Thyroid gland (tissue), 4 donors: ENCODE data around the gene DENND1C.

ENCODE experiments used
- POLR2A ChIP-seq, 2 donors: fragments of 450-650 bp; IDR thresholded peaks; one replicate each; pipeline ENCODE4 v1.6.1; 2017; ENCODE audit warnings: antibody characterized with exemption in 2 of 2, mild to moderate bottlenecking in 2 of 2, moderate library complexity in 1 of 2
- TF ChIP-seq, protein P1 (sequence below), 6 experiments: fragments of 200-600 bp in 3 of 6; fragments of 450-650 bp in 3 of 6; sonication (generic) in 3 of 6; IDR thresholded peaks; one replicate each; pipeline ENCODE4 v1.5.1; 2016 to 2019; ENCODE audit warnings: antibody characterized with exemption in 6 of 6, mild to moderate bottlenecking in 2 of 6, inconsistent platforms in 1 of 6, moderate library complexity in 1 of 6

DNA sequence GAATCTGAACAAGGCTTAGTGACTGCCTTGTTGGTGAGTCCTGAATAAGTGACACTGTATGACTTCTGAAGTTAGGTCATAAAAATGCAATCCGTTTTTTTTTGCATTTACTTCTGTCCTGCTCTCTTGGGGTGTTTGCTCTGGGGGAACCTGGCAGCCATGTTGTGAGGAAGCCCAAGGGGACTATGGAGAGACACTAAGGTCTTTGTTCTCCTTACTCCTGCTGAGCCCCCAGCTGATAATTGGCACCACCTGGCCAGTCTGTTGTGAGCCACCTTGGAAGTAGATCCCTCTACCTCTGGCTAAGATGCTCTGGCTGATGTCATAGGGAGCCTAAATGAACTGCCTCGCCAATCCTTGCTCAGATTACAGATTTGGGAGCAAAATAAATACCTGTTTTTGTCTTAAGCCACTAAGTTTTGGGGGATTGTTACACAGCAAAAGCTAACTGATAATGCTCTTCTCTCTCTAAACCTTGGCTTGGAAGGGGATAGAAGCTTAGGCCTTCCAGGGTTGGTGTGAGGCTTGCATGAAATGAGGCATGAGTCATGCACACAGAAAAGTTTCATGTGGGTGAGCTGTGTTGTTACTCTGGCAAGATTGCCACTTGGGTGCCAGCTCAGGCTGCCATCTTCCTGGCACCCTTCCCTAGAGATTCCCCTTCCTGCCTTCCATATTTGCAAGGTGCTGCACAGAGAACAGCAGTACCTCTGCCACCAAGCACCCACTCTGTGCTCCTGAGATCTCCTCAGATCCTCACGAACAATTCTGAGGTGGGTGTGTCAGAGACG, 10.4 kb upstream of the DENND1C start:
- TF ChIP-seq, protein P1, sequence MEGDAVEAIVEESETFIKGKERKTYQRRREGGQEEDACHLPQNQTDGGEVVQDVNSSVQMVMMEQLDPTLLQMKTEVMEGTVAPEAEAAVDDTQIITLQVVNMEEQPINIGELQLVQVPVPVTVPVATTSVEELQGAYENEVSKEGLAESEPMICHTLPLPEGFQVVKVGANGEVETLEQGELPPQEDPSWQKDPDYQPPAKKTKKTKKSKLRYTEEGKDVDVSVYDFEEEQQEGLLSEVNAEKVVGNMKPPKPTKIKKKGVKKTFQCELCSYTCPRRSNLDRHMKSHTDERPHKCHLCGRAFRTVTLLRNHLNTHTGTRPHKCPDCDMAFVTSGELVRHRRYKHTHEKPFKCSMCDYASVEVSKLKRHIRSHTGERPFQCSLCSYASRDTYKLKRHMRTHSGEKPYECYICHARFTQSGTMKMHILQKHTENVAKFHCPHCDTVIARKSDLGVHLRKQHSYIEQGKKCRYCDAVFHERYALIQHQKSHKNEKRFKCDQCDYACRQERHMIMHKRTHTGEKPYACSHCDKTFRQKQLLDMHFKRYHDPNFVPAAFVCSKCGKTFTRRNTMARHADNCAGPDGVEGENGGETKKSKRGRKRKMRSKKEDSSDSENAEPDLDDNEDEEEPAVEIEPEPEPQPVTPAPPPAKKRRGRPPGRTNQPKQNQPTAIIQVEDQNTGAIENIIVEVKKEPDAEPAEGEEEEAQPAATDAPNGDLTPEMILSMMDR (IDR thresholded peaks at IDR 0.05) = no peak
- TF ChIP-seq POLR2A (IDR thresholded peaks at IDR 0.05) = no peak
